Panc1 (cell line): ENCODE measurements around the gene CCNYL1. TPM values are rescaled to one million over a fixed set of nuclear protein-coding genes. Genes with fewer than 3 reads are reported as not detected.

Experiments
- ATAC-seq: fragments of 200-7000 bp; cut with Tn5 transposase; 2 replicates; pipeline ENCODE4 v1.9.1; 2020; ENCODE audit warnings: mild to moderate bottlenecking, moderate library complexity
- BruUV-seq: library from RNA; stranded (reverse); fragments of 400-500 nt; replicated peaks from 2 replicates; lab custom pipeline; 2021; lab: Mats Ljungman, UMichigan
- CTCF ChIA-PET: fragments of 300-600 bp; sonication (Branson Sonifier 250); formaldehyde crosslinking; loops from one replicate; lab custom pipeline; 2022; ENCODE audit warnings: antibody characterized with exemption; lab: Charles Lee
- POLR2A ChIA-PET: fragments of 300-600 bp; sonication (Branson Sonifier 250); formaldehyde crosslinking; loops from one replicate; lab custom pipeline; 2022; ENCODE audit warnings: antibody characterized with exemption; lab: Charles Lee
- DNase-seq: peaks from one replicate; pipeline ENCODE4 v3.0.0-alpha.2; 2010; ENCODE audit warnings: low read depth, low spot score
- H3K27ac ChIP-seq: 2 replicates; pipeline ENCODE4 v1.5.1; 2011; ENCODE audit warnings: mild to moderate bottlenecking, low read length, inconsistent platforms
- H3K27me3 ChIP-seq: fragments of 200-500 bp; sonication (Bioruptor generic); 2 replicates; pipeline ENCODE4 v1.6.0; 2014; ENCODE audit warnings: low read length, inconsistent platforms; ENCODE audit not compliant: control insufficient read depth, insufficient read depth
- H3K36me3 ChIP-seq: fragments of 200-500 bp; sonication (Bioruptor generic); 2 replicates; pipeline ENCODE4 v1.5.1; 2014; ENCODE audit warnings: inconsistent platforms, mild to moderate bottlenecking, low read length, moderate library complexity; ENCODE audit not compliant: control insufficient read depth, insufficient read depth
- H3K4me1 ChIP-seq: 2 replicates; pipeline ENCODE4 v1.5.1; 2011; ENCODE audit warnings: inconsistent platforms, mild to moderate bottlenecking, low read length, moderate library complexity; ENCODE audit not compliant: control insufficient read depth, insufficient read depth
- H3K4me3 ChIP-seq, 2 experiments: 2 replicates each; pipeline ENCODE4 v1.5.1; 2011 to 2012; ENCODE audit warnings: low read depth in 2 of 2, low read length in 2 of 2, mild to moderate bottlenecking in 2 of 2, inconsistent platforms in 1 of 2, moderate library complexity in 1 of 2
- H3K9me3 ChIP-seq: fragments of 200-500 bp; sonication (Bioruptor generic); 2 replicates; pipeline ENCODE4 v1.5.1; 2014; ENCODE audit warnings: low read depth, mild to moderate bottlenecking, inconsistent platforms, low read length, moderate library complexity; ENCODE audit not compliant: control insufficient read depth, insufficient read depth
- POLR2AphosphoS5 ChIP-seq: IDR thresholded peaks from 2 replicates; pipeline ENCODE4 v1.6.1; 2012; ENCODE audit warnings: mild to moderate bottlenecking, low read depth, low read length, moderate library complexity
- SIN3A ChIP-seq: IDR thresholded peaks from 2 replicates; pipeline ENCODE4 v1.6.1; 2012; ENCODE audit warnings: low read depth, mild to moderate bottlenecking, low read length, moderate library complexity, borderline replicate concordance; ENCODE audit not compliant: insufficient read depth
- TCF7L2 ChIP-seq: IDR thresholded peaks from 2 replicates; pipeline ENCODE4 v1.6.1; 2011; ENCODE audit warnings: mild to moderate bottlenecking, low read depth, low read length, inconsistent platforms
- in situ Hi-C: cut with HindIII; loops from 2 replicates; pipeline ENCODE4 v1.10.0; 2016; ENCODE audit warnings: low sequenced_read_pairs, low pct_unique_long_range_greater_than_20kb
- intact Hi-C: fragments of 100-400 bp; cut with micrococcal nuclease; formaldehyde crosslinking; loops from one replicate; pipeline ENCODE4 v1.10.0; 2022; ENCODE audit not compliant: unreplicated experiment
- total RNA-seq: library from RNA; stranded (reverse); gene quantifications from one replicate; pipeline ENCODE4 v1.2.1, GENCODE V29; 2021; ENCODE audit not compliant: unreplicated experiment
- TF ChIP-seq, protein P1 (sequence below), 2 experiments: IDR thresholded peaks; 2 replicates each; pipeline ENCODE4 v1.6.1; 2011 to 2012; ENCODE audit warnings: low read depth in 2 of 2, control low read depth in 1 of 2, low read length in 1 of 2, mild to moderate bottlenecking in 1 of 2, moderate library complexity in 1 of 2; ENCODE audit not compliant: insufficient read depth in 1 of 2
- TF ChIP-seq, protein P2 (sequence below): fragments of 450-650 bp; IDR thresholded peaks from 2 replicates; pipeline ENCODE4 v1.5.1; 2017; ENCODE audit warnings: mild to moderate bottlenecking

The CCNYL1 gene
- total RNA-seq, 1 experiment from 2014 or later = 31.4 TPM

DNA sequence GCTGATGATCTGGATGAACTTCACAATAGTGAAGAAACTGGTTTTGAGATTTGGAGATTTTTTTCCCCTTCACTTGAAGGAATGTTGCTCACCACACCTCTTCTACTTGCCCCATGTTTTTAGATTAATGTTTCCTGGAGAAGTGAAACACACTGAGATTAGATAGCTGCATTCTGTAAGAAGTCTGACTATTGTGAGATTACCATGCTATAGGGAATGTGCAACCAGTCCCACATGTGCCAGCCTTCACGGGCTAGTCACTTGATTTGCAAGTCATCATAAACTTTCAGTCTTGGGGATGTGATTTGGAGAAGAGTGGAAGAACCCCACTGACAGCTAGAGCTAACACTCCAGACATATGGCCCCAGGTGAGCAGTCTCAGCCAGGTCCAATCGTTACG is 7.4 kb upstream of the CCNYL1 start:
- ChIA-PET CTCF (no interaction called here), POLR2A (no interaction called here)

DNA sequence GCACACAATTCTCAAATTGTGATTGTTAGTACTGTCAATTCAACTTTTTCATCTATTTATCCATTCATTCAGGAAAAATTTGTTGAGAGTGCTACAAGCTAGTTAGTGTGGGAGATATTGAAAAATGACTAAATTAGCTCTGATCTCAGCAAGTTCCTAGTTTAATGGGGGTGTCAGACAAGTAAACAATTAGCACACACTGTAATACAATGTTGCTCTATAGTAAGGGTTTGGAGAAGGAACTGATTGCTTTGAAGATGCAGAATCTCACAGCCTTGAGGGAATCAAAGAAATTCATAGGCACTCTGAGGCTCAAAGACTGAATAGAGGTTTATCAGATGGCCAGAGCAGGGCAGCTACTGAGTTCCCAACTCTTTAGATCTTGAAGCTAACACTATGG is 6.8 kb upstream of the CCNYL1 start:
- in situ Hi-C loops = no loop called here
- no peak overlapping the region for H3K4me3 ChIP-seq
- H3K4me1 ChIP-seq = no peaks in the 10 kb centered on the region
- no TSS peak for BruUV-seq
- no peak for DNase-seq
- ATAC-seq = no peak
- no peaks in the 10 kb centered on the region for H3K36me3 ChIP-seq
- TF ChIP-seq, protein P1, sequence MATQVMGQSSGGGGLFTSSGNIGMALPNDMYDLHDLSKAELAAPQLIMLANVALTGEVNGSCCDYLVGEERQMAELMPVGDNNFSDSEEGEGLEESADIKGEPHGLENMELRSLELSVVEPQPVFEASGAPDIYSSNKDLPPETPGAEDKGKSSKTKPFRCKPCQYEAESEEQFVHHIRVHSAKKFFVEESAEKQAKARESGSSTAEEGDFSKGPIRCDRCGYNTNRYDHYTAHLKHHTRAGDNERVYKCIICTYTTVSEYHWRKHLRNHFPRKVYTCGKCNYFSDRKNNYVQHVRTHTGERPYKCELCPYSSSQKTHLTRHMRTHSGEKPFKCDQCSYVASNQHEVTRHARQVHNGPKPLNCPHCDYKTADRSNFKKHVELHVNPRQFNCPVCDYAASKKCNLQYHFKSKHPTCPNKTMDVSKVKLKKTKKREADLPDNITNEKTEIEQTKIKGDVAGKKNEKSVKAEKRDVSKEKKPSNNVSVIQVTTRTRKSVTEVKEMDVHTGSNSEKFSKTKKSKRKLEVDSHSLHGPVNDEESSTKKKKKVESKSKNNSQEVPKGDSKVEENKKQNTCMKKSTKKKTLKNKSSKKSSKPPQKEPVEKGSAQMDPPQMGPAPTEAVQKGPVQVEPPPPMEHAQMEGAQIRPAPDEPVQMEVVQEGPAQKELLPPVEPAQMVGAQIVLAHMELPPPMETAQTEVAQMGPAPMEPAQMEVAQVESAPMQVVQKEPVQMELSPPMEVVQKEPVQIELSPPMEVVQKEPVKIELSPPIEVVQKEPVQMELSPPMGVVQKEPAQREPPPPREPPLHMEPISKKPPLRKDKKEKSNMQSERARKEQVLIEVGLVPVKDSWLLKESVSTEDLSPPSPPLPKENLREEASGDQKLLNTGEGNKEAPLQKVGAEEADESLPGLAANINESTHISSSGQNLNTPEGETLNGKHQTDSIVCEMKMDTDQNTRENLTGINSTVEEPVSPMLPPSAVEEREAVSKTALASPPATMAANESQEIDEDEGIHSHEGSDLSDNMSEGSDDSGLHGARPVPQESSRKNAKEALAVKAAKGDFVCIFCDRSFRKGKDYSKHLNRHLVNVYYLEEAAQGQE (IDR thresholded peaks at IDR 0.05; ENCODE audit: insufficient read depth in 1 of 2, low read depth in 2 of 2, low read length in 1 of 2) = no peak
- TF ChIP-seq TCF7L2 = no peak
- TF ChIP-seq, protein P2, sequence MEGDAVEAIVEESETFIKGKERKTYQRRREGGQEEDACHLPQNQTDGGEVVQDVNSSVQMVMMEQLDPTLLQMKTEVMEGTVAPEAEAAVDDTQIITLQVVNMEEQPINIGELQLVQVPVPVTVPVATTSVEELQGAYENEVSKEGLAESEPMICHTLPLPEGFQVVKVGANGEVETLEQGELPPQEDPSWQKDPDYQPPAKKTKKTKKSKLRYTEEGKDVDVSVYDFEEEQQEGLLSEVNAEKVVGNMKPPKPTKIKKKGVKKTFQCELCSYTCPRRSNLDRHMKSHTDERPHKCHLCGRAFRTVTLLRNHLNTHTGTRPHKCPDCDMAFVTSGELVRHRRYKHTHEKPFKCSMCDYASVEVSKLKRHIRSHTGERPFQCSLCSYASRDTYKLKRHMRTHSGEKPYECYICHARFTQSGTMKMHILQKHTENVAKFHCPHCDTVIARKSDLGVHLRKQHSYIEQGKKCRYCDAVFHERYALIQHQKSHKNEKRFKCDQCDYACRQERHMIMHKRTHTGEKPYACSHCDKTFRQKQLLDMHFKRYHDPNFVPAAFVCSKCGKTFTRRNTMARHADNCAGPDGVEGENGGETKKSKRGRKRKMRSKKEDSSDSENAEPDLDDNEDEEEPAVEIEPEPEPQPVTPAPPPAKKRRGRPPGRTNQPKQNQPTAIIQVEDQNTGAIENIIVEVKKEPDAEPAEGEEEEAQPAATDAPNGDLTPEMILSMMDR = no peak
- TF ChIP-seq POLR2AphosphoS5 = no peak
- TF ChIP-seq SIN3A = no peak
- H3K27me3 ChIP-seq = no peaks in the 10 kb centered on the region
- no peak overlapping the region for H3K27ac ChIP-seq
- CTCF ChIA-PET = no interaction called here
- intact Hi-C loops = no loop called here
- POLR2A ChIA-PET = interaction anchor here (0.6 kb wide), 2 partner anchors 12 to 13 kb away, joined by 4 to 7 read pairs; no protein-coding TSS in a partner anchor
- no peaks in the 10 kb centered on the region for H3K9me3 ChIP-seq

More for the DNA sequence above, 7.4 kb upstream of the CCNYL1 start:
- TF ChIP-seq, protein P1 (IDR thresholded peaks at IDR 0.05; ENCODE audit: insufficient read depth in 1 of 2, low read depth in 2 of 2, low read length in 1 of 2) = no peak
- TF ChIP-seq, protein P2 = no peak
- no peak for TF ChIP-seq POLR2AphosphoS5
- TF ChIP-seq TCF7L2 = no peak
- TF ChIP-seq SIN3A = no peak
- H3K9me3 ChIP-seq = no peaks in the 10 kb centered on the region
- no peaks in the 10 kb centered on the region for H3K36me3 ChIP-seq
- no TSS peak for BruUV-seq
- no peaks in the 10 kb centered on the region for H3K4me1 ChIP-seq
- in situ Hi-C loops = no loop called here
- no peaks in the 10 kb centered on the region for H3K27me3 ChIP-seq
- DNase-seq (no peak), ATAC-seq (0 out of 2 replicates have a peak, but pooled peaks have one; percentile 12)
- H3K27ac ChIP-seq = no peak overlapping the region
- no peak overlapping the region for H3K4me3 ChIP-seq
- intact Hi-C loops = no loop called here
